ENCODE data around the gene UGT1A5. TPM values are rescaled to one million over a fixed set of nuclear protein-coding genes. Genes with fewer than 3 reads are reported as not detected.

The UGT1A5 gene
- total RNA-seq, 1 donor from 2014 or later, result not detected

GRCh38 chr2:233822101-233822771, 109.5 kb downstream of the UGT1A5 start:
- Histone ChIP-seq H3K36me3 (no peaks in the 10 kb centered on the region), H3K27ac (no peak overlapping the region), H3K4me1 (no peaks in the 10 kb centered on the region), H3K27me3 (no peaks in the 10 kb centered on the region), H3K9me3 (no peaks in the 10 kb centered on the region), H3K4me3 (no peak overlapping the region)
- DNase-seq (peak; percentile 49), ATAC-seq (no peak)
- no peak for TF ChIP-seq CTCF (IDR thresholded peaks at IDR 0.05)
- intact Hi-C loops (cut with DNase I), result no loop called here

Other genes starting within 250 kb of the UGT1A5 start
- 47.6 TPM for gene USP40, start 146.1 kb upstream of the UGT1A5 start, total RNA-seq
- not detected for gene UGT1A8, start 95.3 kb upstream of the UGT1A5 start, total RNA-seq
- gene UGT1A10, start 76.5 kb upstream of the UGT1A5 start, total RNA-seq, result not detected
- gene UGT1A9, start 41.0 kb upstream of the UGT1A5 start, total RNA-seq, result not detected
- gene UGT1A7, start 31.0 kb upstream of the UGT1A5 start, total RNA-seq, result not detected
- 3.2 TPM for gene UGT1A6, start 20.0 kb upstream of the UGT1A5 start, total RNA-seq
- not detected for gene UGT1A4, start 5.8 kb downstream of the UGT1A5 start, total RNA-seq
- gene UGT1A3, start 16.1 kb downstream of the UGT1A5 start, total RNA-seq, result not detected
- gene UGT1A1, start 47.4 kb downstream of the UGT1A5 start, total RNA-seq, result not detected
- not detected for gene MROH2A, start 65.4 kb downstream of the UGT1A5 start, total RNA-seq
- 1.2 TPM for gene HJURP, start 141.6 kb downstream of the UGT1A5 start, total RNA-seq
- not detected for gene TRPM8, start 204.5 kb downstream of the UGT1A5 start, total RNA-seq

Measured in upper lobe of right lung (tissue), 1 donor.